HepG2 (cell line): ENCODE data around the gene HYOU1. TPM values are rescaled to one million over a fixed set of nuclear protein-coding genes. Genes with fewer than 3 reads are reported as not detected.
A peak's percentile ranks its signal among the peaks of the same experiment; 100 is the strongest.

Experiments
- FOXJ3 ChIP-seq: sonication (generic); formaldehyde crosslinking; IDR thresholded peaks from 2 replicates; pipeline ENCODE4 v1.4.0; 2020; ENCODE audit warnings: missing genetic modification reagents, mild to moderate bottlenecking, borderline replicate concordance
- KLF6 ChIP-seq: IDR thresholded peaks from 2 replicates; pipeline ENCODE4 v1.8.0; 2016; ENCODE audit warnings: missing biosample characterization, missing genetic modification reagents
- SETDB1 ChIP-seq: sonication (generic); formaldehyde crosslinking; IDR thresholded peaks from 2 replicates; pipeline ENCODE4 v1.5.1; 2020; ENCODE audit warnings: missing genetic modification reagents, mild to moderate bottlenecking, borderline replicate concordance
- WIZ ChIP-seq: sonication (generic); formaldehyde crosslinking; IDR thresholded peaks from 2 replicates; pipeline ENCODE4 v1.5.1; 2020; ENCODE audit warnings: mild to moderate bottlenecking, missing genetic modification reagents
- ZNF251 ChIP-seq: sonication (generic); formaldehyde crosslinking; IDR thresholded peaks from 2 replicates; pipeline ENCODE4 v1.9.0; 2021; ENCODE audit warnings: mild to moderate bottlenecking, missing genetic modification reagents
- ZNF556 ChIP-seq: sonication (generic); formaldehyde crosslinking; IDR thresholded peaks from 2 replicates; pipeline ENCODE4 v1.4.0; 2020; ENCODE audit warnings: mild to moderate bottlenecking, missing genetic modification reagents, borderline replicate concordance
- ZNF670 ChIP-seq: sonication (generic); formaldehyde crosslinking; IDR thresholded peaks from 2 replicates; pipeline ENCODE4 v1.8.0; 2022; ENCODE audit warnings: mild to moderate bottlenecking, missing genetic modification reagents, borderline replicate concordance
- ZNF878 ChIP-seq: sonication (generic); formaldehyde crosslinking; IDR thresholded peaks from 2 replicates; pipeline ENCODE4 v1.8.1; 2023; ENCODE audit warnings: mild to moderate bottlenecking, missing genetic modification reagents, moderate library complexity
- polyA plus RNA-seq, 8 experiments: library from polyadenylated mRNA; depleted of rRNA in 3 of 8; stranded (reverse) in 7 of 8; unstranded in 1 of 8; fragments of >200 nt; fragmentation: Illumina TruSeq in 4 of 8; extraction: Trizol in 4 of 8; gene quantifications; 2 replicates each; pipeline versions ENCODE4 v1.2.1 to v1.2.3, GENCODE V29; 2011 to 2016; ENCODE audit warnings: low read depth in 4 of 8, missing spikeins in 1 of 8, mixed read lengths in 1 of 8; ENCODE audit not compliant: insufficient read depth in 1 of 8
- total RNA-seq, 5 experiments: library from RNA; depleted of rRNA; stranded (reverse); fragments of >200 nt; fragmentation: Illumina TruSeq; extraction: Trizol; gene quantifications; 2 replicates each; pipeline ENCODE4 v1.2.3, GENCODE V29; 2016; ENCODE audit warnings: low read depth in 1 of 5
- TF ChIP-seq, protein P1 (sequence below): sonication (generic); formaldehyde crosslinking; IDR thresholded peaks from 2 replicates; pipeline ENCODE4 v1.4.0; 2020; ENCODE audit warnings: mild to moderate bottlenecking, missing genetic modification reagents
- TF ChIP-seq, protein P2 (sequence below): sonication (generic); formaldehyde crosslinking; IDR thresholded peaks from 2 replicates; pipeline ENCODE4 v1.8.0; 2022; ENCODE audit warnings: missing genetic modification reagents, mild to moderate bottlenecking, moderate library complexity, borderline replicate concordance
- TF ChIP-seq, protein P3 (sequence below): sonication (generic); formaldehyde crosslinking; IDR thresholded peaks from 2 replicates; pipeline ENCODE4 v1.8.0; 2022; ENCODE audit warnings: missing genetic modification reagents, mild to moderate bottlenecking, inconsistent platforms, borderline replicate concordance
- TF ChIP-seq, protein P4 (sequence below): sonication (generic); formaldehyde crosslinking; IDR thresholded peaks from 2 replicates; pipeline ENCODE4 v1.9.0; 2022; ENCODE audit warnings: low read depth, missing genetic modification reagents

HYOU1 gene
- total and polyA plus RNA-seq, 2 of the 13 experiments (the other 11 are each of a cell fraction or from before 2014, with no cell fraction given) = 127 to 155 TPM

DNA sequence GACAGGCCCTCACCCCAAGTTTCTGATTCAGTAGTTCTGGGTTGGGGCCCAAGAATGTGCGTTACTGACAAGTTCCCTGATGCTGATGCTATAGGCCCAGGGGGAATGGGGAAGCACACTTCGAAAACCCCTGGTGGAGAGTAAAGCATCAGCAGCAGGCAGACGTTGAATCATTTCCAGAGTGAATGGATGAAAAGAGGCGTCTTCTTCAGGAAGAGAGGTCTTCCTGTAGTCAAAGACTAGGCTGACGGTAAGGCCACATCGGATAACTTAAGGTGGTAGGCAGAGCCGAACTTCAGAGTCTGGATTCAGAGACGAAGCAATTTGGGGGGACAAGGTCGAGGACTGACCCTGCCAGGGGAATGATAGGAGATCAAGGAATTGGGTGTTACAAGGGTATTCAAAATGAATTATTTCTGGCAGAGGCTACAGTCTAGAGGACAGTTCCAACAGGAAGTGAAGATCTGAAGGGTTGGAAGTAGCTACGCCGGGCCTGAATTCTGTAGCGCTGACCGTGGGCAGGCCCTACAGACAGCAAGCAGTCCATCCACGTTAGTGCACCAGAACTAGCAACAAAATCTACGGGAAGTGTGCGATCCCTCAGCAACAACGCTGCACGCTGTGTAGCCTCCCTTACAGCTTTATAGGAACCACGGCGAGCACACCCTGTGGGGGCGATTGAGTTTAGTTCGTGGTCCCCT, 59.9 kb downstream of the HYOU1 start (continued):
- TF ChIP-seq, protein P1, sequence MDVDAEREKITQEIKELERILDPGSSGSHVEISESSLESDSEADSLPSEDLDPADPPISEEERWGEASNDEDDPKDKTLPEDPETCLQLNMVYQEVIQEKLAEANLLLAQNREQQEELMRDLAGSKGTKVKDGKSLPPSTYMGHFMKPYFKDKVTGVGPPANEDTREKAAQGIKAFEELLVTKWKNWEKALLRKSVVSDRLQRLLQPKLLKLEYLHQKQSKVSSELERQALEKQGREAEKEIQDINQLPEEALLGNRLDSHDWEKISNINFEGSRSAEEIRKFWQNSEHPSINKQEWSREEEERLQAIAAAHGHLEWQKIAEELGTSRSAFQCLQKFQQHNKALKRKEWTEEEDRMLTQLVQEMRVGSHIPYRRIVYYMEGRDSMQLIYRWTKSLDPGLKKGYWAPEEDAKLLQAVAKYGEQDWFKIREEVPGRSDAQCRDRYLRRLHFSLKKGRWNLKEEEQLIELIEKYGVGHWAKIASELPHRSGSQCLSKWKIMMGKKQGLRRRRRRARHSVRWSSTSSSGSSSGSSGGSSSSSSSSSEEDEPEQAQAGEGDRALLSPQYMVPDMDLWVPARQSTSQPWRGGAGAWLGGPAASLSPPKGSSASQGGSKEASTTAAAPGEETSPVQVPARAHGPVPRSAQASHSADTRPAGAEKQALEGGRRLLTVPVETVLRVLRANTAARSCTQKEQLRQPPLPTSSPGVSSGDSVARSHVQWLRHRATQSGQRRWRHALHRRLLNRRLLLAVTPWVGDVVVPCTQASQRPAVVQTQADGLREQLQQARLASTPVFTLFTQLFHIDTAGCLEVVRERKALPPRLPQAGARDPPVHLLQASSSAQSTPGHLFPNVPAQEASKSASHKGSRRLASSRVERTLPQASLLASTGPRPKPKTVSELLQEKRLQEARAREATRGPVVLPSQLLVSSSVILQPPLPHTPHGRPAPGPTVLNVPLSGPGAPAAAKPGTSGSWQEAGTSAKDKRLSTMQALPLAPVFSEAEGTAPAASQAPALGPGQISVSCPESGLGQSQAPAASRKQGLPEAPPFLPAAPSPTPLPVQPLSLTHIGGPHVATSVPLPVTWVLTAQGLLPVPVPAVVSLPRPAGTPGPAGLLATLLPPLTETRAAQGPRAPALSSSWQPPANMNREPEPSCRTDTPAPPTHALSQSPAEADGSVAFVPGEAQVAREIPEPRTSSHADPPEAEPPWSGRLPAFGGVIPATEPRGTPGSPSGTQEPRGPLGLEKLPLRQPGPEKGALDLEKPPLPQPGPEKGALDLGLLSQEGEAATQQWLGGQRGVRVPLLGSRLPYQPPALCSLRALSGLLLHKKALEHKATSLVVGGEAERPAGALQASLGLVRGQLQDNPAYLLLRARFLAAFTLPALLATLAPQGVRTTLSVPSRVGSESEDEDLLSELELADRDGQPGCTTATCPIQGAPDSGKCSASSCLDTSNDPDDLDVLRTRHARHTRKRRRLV (CRISPR knock-in tag) = no peak
- TF ChIP-seq ZNF556 (CRISPR knock-in tag) (no peak), ZNF251 (CRISPR knock-in tag) (no peak), KLF6 (no peak), WIZ (CRISPR knock-in tag) (peak; percentile 21; the same call in 1 of the 2 replicates), FOXJ3 (CRISPR knock-in tag) (0 out of 2 replicates have a peak, but pooled peaks have one; percentile 13), ZNF878 (CRISPR knock-in tag) (no peak), ZNF670 (CRISPR knock-in tag) (0 out of 2 replicates have a peak, but pooled peaks have one; percentile 4), SETDB1 (CRISPR knock-in tag) (no peak)
- TF ChIP-seq, protein P2, sequence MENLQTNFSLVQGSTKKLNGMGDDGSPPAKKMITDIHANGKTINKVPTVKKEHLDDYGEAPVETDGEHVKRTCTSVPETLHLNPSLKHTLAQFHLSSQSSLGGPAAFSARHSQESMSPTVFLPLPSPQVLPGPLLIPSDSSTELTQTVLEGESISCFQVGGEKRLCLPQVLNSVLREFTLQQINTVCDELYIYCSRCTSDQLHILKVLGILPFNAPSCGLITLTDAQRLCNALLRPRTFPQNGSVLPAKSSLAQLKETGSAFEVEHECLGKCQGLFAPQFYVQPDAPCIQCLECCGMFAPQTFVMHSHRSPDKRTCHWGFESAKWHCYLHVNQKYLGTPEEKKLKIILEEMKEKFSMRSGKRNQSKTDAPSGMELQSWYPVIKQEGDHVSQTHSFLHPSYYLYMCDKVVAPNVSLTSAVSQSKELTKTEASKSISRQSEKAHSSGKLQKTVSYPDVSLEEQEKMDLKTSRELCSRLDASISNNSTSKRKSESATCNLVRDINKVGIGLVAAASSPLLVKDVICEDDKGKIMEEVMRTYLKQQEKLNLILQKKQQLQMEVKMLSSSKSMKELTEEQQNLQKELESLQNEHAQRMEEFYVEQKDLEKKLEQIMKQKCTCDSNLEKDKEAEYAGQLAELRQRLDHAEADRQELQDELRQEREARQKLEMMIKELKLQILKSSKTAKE = no peak
- TF ChIP-seq, protein P3, sequence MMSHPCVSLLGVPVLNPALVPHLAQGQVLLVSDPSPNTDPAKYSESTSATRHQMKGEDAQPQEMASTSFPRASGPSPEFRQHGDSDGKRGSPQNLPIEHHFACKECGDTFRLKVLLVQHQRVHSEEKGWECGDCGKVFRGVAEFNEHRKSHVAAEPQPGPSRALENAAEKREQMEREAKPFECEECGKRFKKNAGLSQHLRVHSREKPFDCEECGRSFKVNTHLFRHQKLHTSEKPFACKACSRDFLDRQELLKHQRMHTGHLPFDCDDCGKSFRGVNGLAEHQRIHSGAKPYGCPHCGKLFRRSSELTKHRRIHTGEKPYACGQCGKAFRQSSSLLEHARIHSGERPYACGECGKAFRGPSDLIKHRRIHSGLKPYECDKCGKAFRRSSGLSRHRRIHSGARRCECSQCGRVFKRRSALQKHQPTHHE (CRISPR knock-in tag) = no peak
- TF ChIP-seq, protein P4, sequence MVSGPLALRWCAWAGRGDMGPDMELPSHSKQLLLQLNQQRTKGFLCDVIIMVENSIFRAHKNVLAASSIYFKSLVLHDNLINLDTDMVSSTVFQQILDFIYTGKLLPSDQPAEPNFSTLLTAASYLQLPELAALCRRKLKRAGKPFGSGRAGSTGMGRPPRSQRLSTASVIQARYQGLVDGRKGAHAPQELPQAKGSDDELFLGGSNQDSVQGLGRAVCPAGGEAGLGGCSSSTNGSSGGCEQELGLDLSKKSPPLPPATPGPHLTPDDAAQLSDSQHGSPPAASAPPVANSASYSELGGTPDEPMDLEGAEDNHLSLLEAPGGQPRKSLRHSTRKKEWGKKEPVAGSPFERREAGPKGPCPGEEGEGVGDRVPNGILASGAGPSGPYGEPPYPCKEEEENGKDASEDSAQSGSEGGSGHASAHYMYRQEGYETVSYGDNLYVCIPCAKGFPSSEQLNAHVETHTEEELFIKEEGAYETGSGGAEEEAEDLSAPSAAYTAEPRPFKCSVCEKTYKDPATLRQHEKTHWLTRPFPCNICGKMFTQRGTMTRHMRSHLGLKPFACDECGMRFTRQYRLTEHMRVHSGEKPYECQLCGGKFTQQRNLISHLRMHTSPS (CRISPR knock-in tag) = no peak
